H9 (cell line): ENCODE measurements around the gene STAT1. TPM values are rescaled to one million over a fixed set of nuclear protein-coding genes. Genes with fewer than 3 reads are reported as not detected.

Experiments used
- DNase-seq: peaks from one replicate; pipeline ENCODE4 v3.0.0-alpha.2; 2017
- H2AFZ ChIP-seq: one replicate; pipeline ENCODE4 v1.6.1; 2013; ENCODE audit warnings: mild to moderate bottlenecking, low read length, control low read depth, moderate library complexity
- H2AK5ac ChIP-seq: 2 replicates; pipeline ENCODE4 v1.6.1; 2013; ENCODE audit warnings: low read length, control low read depth, mixed read lengths; ENCODE audit not compliant: insufficient read length
- H2BK120ac ChIP-seq: one replicate; pipeline ENCODE4 v1.6.1; 2013; ENCODE audit warnings: low read depth, mild to moderate bottlenecking, low read length, control low read depth, inconsistent platforms; ENCODE audit not compliant: poor library complexity, severe bottlenecking
- H2BK12ac ChIP-seq: 2 replicates; pipeline ENCODE4 v1.6.1; 2013; ENCODE audit warnings: low read length, control low read depth, mixed read lengths, low read depth; ENCODE audit not compliant: insufficient read length
- H2BK15ac ChIP-seq: 2 replicates; pipeline ENCODE4 v1.6.1; 2013; ENCODE audit warnings: low read depth, low read length, control low read depth
- H2BK20ac ChIP-seq: one replicate; pipeline ENCODE4 v1.6.1; 2013; ENCODE audit warnings: low read depth, mild to moderate bottlenecking, low read length, control low read depth, inconsistent platforms; ENCODE audit not compliant: poor library complexity, severe bottlenecking
- H2BK5ac ChIP-seq: 2 replicates; pipeline ENCODE4 v1.6.1; 2013; ENCODE audit warnings: low read length, control low read depth, mixed read lengths; ENCODE audit not compliant: insufficient read length
- H3K14ac ChIP-seq: 2 replicates; pipeline ENCODE4 v1.6.1; 2013; ENCODE audit warnings: low read length, control low read depth; ENCODE audit not compliant: insufficient read depth
- H3K18ac ChIP-seq: 2 replicates; pipeline ENCODE4 v1.6.1; 2013; ENCODE audit warnings: low read depth, mild to moderate bottlenecking, mixed read lengths, low read length, control low read depth; ENCODE audit not compliant: insufficient read length
- H3K23ac ChIP-seq: 2 replicates; pipeline ENCODE4 v1.6.1; 2013; ENCODE audit warnings: low read length, control low read depth, mixed read lengths, low read depth; ENCODE audit not compliant: insufficient read length
- H3K23me2 ChIP-seq: 2 replicates; pipeline ENCODE4 v1.6.1; 2013; ENCODE audit warnings: low read depth, mild to moderate bottlenecking, mixed read lengths, low read length, control low read depth; ENCODE audit not compliant: insufficient read length, poor library complexity, severe bottlenecking
- H3K27ac ChIP-seq: 2 replicates; pipeline ENCODE4 v1.5.1; 2013; ENCODE audit warnings: low read length, control low read depth, mixed read lengths, low read depth; ENCODE audit not compliant: insufficient read length
- H3K27me3 ChIP-seq: 2 replicates; pipeline ENCODE4 v1.6.1; 2013; ENCODE audit warnings: low read length, control low read depth, inconsistent platforms; ENCODE audit not compliant: insufficient read depth
- H3K4ac ChIP-seq: 2 replicates; pipeline ENCODE4 v1.6.1; 2013; ENCODE audit warnings: low read depth, mild to moderate bottlenecking, control low read depth, inconsistent platforms, low read length, moderate library complexity
- H3K4me1 ChIP-seq: 2 replicates; pipeline ENCODE4 v1.6.1; 2013; ENCODE audit warnings: low read length, control low read depth, inconsistent platforms; ENCODE audit not compliant: insufficient read depth
- H3K4me2 ChIP-seq: 2 replicates; pipeline ENCODE4 v1.6.1; 2013; ENCODE audit warnings: low read length, control low read depth, mixed read lengths; ENCODE audit not compliant: insufficient read length, insufficient read depth
- H3K56ac ChIP-seq: 2 replicates; pipeline ENCODE4 v1.6.1; 2013; ENCODE audit warnings: low read depth, mild to moderate bottlenecking, mixed read lengths, low read length, control low read depth; ENCODE audit not compliant: insufficient read length
- H3K79me1 ChIP-seq: 2 replicates; pipeline ENCODE4 v1.6.1; 2013; ENCODE audit warnings: low read depth, mild to moderate bottlenecking, moderate library complexity, low read length, control low read depth, inconsistent platforms; ENCODE audit not compliant: insufficient read depth, poor library complexity, severe bottlenecking
- H3K79me2 ChIP-seq: 2 replicates; pipeline ENCODE4 v1.6.1; 2013; ENCODE audit warnings: low read length, control low read depth, inconsistent platforms; ENCODE audit not compliant: insufficient read depth
- H3K9ac ChIP-seq: 2 replicates; pipeline ENCODE4 v1.6.1; 2013; ENCODE audit warnings: low read length, control low read depth, mixed read lengths; ENCODE audit not compliant: insufficient read length; ENCODE audit errors: extremely low read depth
- H3K9me3 ChIP-seq: one replicate; pipeline ENCODE4 v1.6.1; 2013; ENCODE audit warnings: low read depth, low read length, inconsistent platforms; ENCODE audit not compliant: control insufficient read depth
- H3T11ph ChIP-seq: one replicate; pipeline ENCODE4 v1.6.1; 2013; ENCODE audit warnings: mild to moderate bottlenecking, low read length, control low read depth, inconsistent platforms
- H4K20me1 ChIP-seq: one replicate; pipeline ENCODE4 v1.6.1; 2013; ENCODE audit not compliant: control insufficient read depth, insufficient read length, insufficient read depth
- H4K5ac ChIP-seq: 2 replicates; pipeline ENCODE4 v1.6.1; 2013; ENCODE audit warnings: low read depth, mild to moderate bottlenecking, mixed read lengths, low read length, control low read depth; ENCODE audit not compliant: insufficient read length
- H4K8ac ChIP-seq: replicated peaks from 2 replicates; pipeline ENCODE4 v1.6.1; 2013; ENCODE audit warnings: low read length, control low read depth, mixed read lengths, low read depth; ENCODE audit not compliant: insufficient read length
- H4K91ac ChIP-seq: 2 replicates; pipeline ENCODE4 v1.6.1; 2013; ENCODE audit warnings: low read depth, mild to moderate bottlenecking, moderate library complexity, mixed read lengths, low read length, control low read depth; ENCODE audit not compliant: insufficient read length
- H3K27ac Mint-ChIP-seq, 3 experiments: 2 replicates in 2 of 3; 3 replicates in 1 of 3; pipeline ENCODE4 v1.8.0; 2020 to 2021; ENCODE audit warnings: mixed read lengths in 3 of 3, mild to moderate bottlenecking in 1 of 3, moderate library complexity in 1 of 3
- H3K27me3 Mint-ChIP-seq: 2 replicates; pipeline ENCODE4 v1.8.0; 2021; ENCODE audit warnings: low read depth, mild to moderate bottlenecking, moderate library complexity, mixed read lengths
- H3K36me3 Mint-ChIP-seq, 3 experiments: 2 replicates in 2 of 3; 3 replicates in 1 of 3; pipeline ENCODE4 v1.8.0; 2020 to 2021; ENCODE audit warnings: low read depth in 3 of 3, mixed read lengths in 3 of 3; ENCODE audit not compliant: insufficient read depth in 1 of 3
- H3K4me1 Mint-ChIP-seq, 2 experiments: 2 replicates each; pipeline ENCODE4 v1.8.0; 2020; ENCODE audit warnings: mixed read lengths in 2 of 2
- H3K4me3 Mint-ChIP-seq, 2 experiments: 2 replicates in 1 of 2; 3 replicates in 1 of 2; pipeline ENCODE4 v1.8.0; 2020 to 2021; ENCODE audit warnings: mild to moderate bottlenecking in 2 of 2, mixed read lengths in 2 of 2, moderate library complexity in 1 of 2
- H3K9me3 Mint-ChIP-seq, 2 experiments: 2 replicates in 1 of 2; 3 replicates in 1 of 2; pipeline ENCODE4 v1.8.0; 2020; ENCODE audit warnings: mild to moderate bottlenecking in 2 of 2, mixed read lengths in 2 of 2, moderate library complexity in 1 of 2
- CTCF ChIP-seq: fragments of 200-600 bp; sonication (generic); conservative IDR thresholded peaks from 3 replicates; pipeline ENCODE4 v1.8.0; 2021; ENCODE audit warnings: antibody characterized with exemption, mild to moderate bottlenecking
- WGBS: extraction: QIAGEN DNeasy Blood & Tissue Kit; methylation state at CpG from one replicate; pipeline ENCODE4 v1.1.7; 2013; ENCODE audit warnings: missing lambda C conversion rate, low lambda C conversion rate, mixed read lengths; ENCODE audit not compliant: insufficient read length; ENCODE audit errors: extremely low coverage; 5-methylcytosine and 5-hydroxymethylcytosine counted together
- total RNA-seq: library from RNA; stranded (reverse); gene quantifications from 2 replicates; pipeline ENCODE4 v1.2.1, GENCODE V29; 2021

Gene STAT1
- total RNA-seq, 1 experiment from 2014 or later = 48.1 TPM

GRCh38 chr2:191001032-191001431, 12.9 kb downstream of the STAT1 start:
- H4K5ac ChIP-seq = no peak overlapping the region
- H3K14ac ChIP-seq = no peak overlapping the region
- WGBS = no CpG with 5 or more reads among the region's 2 CpGs
- no peaks in the 10 kb centered on the region for H3K27me3 ChIP-seq
- H3K4ac ChIP-seq = no peak overlapping the region
- no peak overlapping the region for H3T11ph ChIP-seq
- H3K79me2 ChIP-seq = no peaks in the 10 kb centered on the region
- no peak overlapping the region for H4K8ac ChIP-seq
- peaks cover 32 to 87% (median 80%) of the 10 kb centered on the region in 3 experiments for H3K36me3 Mint-ChIP-seq
- no peaks in the 10 kb centered on the region for H4K20me1 ChIP-seq
- H3K27ac ChIP-seq = no peak overlapping the region
- H3K27ac Mint-ChIP-seq = no peak overlapping the region
- no peak overlapping the region for H3K18ac ChIP-seq
- no peaks in the 10 kb centered on the region for H3K4me1 Mint-ChIP-seq
- no peak overlapping the region for H3K4me3 Mint-ChIP-seq
- H3K79me1 ChIP-seq = no peaks in the 10 kb centered on the region
- no peak overlapping the region for H3K56ac ChIP-seq
- H3K4me1 ChIP-seq = no peaks in the 10 kb centered on the region
- H3K23ac ChIP-seq = no peak overlapping the region
- no peaks in the 10 kb centered on the region for H3K27me3 Mint-ChIP-seq
- H2AFZ ChIP-seq = no peak overlapping the region
- H2BK5ac ChIP-seq = no peak overlapping the region
- H2BK20ac ChIP-seq = no peak overlapping the region
- no peak overlapping the region for H3K9ac ChIP-seq
- H2AK5ac ChIP-seq = no peak overlapping the region
- no peaks in the 10 kb centered on the region for H3K23me2 ChIP-seq
- no peak overlapping the region for H3K4me2 ChIP-seq
- no peak for DNase-seq
- H2BK120ac ChIP-seq = no peak overlapping the region
- no peak overlapping the region for H4K91ac ChIP-seq
- H2BK12ac ChIP-seq = no peak overlapping the region
- H3K9me3 ChIP-seq = no peaks in the 10 kb centered on the region
- H3K9me3 Mint-ChIP-seq = no peaks in the 10 kb centered on the region; a peak in 1 of 5 replicates
- H2BK15ac ChIP-seq = no peak overlapping the region
- no peak for TF ChIP-seq CTCF
